Measurements from ENCODE around the gene ALDOC. TPM values are rescaled to one million over a fixed set of nuclear protein-coding genes. Genes with fewer than 3 reads are reported as not detected.

ALDOC gene
- total RNA-seq, 1 donor from 2014 or later: 26.2 TPM

GRCh38 chr17:28552176-28552999 is 24.3 kb downstream of the ALDOC start, which contains the start of gene UNC119:
TSS of gene UNC119 (minus strand) at chr17:28552624. CDS start at chr17:28552557, 67 bp downstream.
- DNase-seq (ENCODE audit: low spot score): peak; percentile 85

GRCh38 chr17:28551421-28552175 is 25.1 kb downstream of the ALDOC start:
- DNase-seq (ENCODE audit: low spot score): peak; percentile 51

- DNase-seq (ENCODE audit: low spot score): no peak
Measured at GRCh38 chr17:28550858-28551257, 25.8 kb downstream of the ALDOC start.

GRCh38 chr17:28549236-28550132 is 27.2 kb downstream of the ALDOC start:
- no peak for DNase-seq (ENCODE audit: low spot score)

GRCh38 chr17:28548417-28549130 is 28.1 kb downstream of the ALDOC start:
- DNase-seq (ENCODE audit: low spot score): no peak

GRCh38 chr17:28547623-28548416 is 28.9 kb downstream of the ALDOC start:
- peak; percentile 54 for DNase-seq (ENCODE audit: low spot score)

GRCh38 chr17:28547096-28547622 is 29.5 kb downstream of the ALDOC start:
- DNase-seq (ENCODE audit: low spot score): no peak

- peak; percentile 22 for DNase-seq (ENCODE audit: low spot score)
Measured at GRCh38 chr17:28545787-28546415, 30.8 kb downstream of the ALDOC start.

- DNase-seq (ENCODE audit: low spot score): no peak
Measured at GRCh38 chr17:28545141-28545503, 31.6 kb downstream of the ALDOC start.

GRCh38 chr17:28544402-28545140 is 32.1 kb downstream of the ALDOC start:
- DNase-seq (ENCODE audit: low spot score): no peak

- no peak for DNase-seq (ENCODE audit: low spot score)
Measured at GRCh38 chr17:28541439-28541838, 35.3 kb downstream of the ALDOC start.

- DNase-seq (ENCODE audit: low spot score): no peak
Measured at GRCh38 chr17:28540231-28540630, 36.5 kb downstream of the ALDOC start.

GRCh38 chr17:28538296-28538895 is 38.3 kb downstream of the ALDOC start:
- DNase-seq (ENCODE audit: low spot score): no peak

- no peak for DNase-seq (ENCODE audit: low spot score)
Measured at GRCh38 chr17:28537219-28537610, 39.5 kb downstream of the ALDOC start.

GRCh38 chr17:28536532-28537218 is 40.0 kb downstream of the ALDOC start:
- no peak for DNase-seq (ENCODE audit: low spot score)

GRCh38 chr17:28534740-28535375 is 41.8 kb downstream of the ALDOC start:
- DNase-seq (ENCODE audit: low spot score): no peak

- DNase-seq (ENCODE audit: low spot score): no peak
Measured at GRCh38 chr17:28533091-28533807, 43.4 kb downstream of the ALDOC start.
